Adrenal gland (tissue), 5 donors: Measurements from ENCODE around the gene PPP2R5B.

Experiments used
- POLR2A ChIP-seq, 2 donors: fragments of 450-650 bp; IDR thresholded peaks; one replicate each; pipeline ENCODE4 v1.6.1; 2017; ENCODE audit warnings: antibody characterized with exemption in 2 of 2, mild to moderate bottlenecking in 2 of 2, moderate library complexity in 1 of 2
- TF ChIP-seq, protein P1 (sequence below), 6 experiments: fragments of 450-650 bp in 4 of 6; fragments of 200-600 bp in 2 of 6; sonication (generic) in 1 of 6; IDR thresholded peaks; 1 replicate in 5 of 6; 2 replicates in 1 of 6; pipeline versions ENCODE4 v1.5.1 to v1.8.0; 2016 to 2021; ENCODE audit warnings: antibody characterized with exemption in 6 of 6, mild to moderate bottlenecking in 2 of 6, moderate library complexity in 1 of 6
- donor health status: DM: no; HTN: no; CAD: no.

DNA sequence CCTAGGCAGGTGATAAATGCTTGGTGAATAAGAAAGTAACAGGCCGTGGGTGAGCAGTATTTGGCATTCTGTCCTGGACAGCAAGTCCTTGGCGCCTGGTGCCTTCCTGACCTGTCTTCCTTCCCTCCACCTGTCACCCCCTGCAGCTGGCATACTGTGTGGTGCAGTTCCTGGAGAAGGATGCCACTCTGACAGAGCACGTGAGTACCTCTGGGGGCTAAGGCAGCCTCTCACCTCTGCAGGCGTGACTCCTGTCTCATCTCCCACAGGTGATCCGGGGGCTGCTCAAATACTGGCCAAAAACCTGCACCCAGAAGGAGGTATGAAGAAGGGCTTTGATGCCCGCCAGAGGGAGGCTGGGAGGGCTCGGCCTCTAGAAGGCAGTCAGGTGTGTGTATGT is 6.8 kb downstream of the PPP2R5B start:
- TF ChIP-seq, protein P1, sequence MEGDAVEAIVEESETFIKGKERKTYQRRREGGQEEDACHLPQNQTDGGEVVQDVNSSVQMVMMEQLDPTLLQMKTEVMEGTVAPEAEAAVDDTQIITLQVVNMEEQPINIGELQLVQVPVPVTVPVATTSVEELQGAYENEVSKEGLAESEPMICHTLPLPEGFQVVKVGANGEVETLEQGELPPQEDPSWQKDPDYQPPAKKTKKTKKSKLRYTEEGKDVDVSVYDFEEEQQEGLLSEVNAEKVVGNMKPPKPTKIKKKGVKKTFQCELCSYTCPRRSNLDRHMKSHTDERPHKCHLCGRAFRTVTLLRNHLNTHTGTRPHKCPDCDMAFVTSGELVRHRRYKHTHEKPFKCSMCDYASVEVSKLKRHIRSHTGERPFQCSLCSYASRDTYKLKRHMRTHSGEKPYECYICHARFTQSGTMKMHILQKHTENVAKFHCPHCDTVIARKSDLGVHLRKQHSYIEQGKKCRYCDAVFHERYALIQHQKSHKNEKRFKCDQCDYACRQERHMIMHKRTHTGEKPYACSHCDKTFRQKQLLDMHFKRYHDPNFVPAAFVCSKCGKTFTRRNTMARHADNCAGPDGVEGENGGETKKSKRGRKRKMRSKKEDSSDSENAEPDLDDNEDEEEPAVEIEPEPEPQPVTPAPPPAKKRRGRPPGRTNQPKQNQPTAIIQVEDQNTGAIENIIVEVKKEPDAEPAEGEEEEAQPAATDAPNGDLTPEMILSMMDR (IDR thresholded peaks at IDR 0.05): no peak
- no peak for TF ChIP-seq POLR2A (IDR thresholded peaks at IDR 0.05)
